ENCODE measurements around the gene DUSP22.
"Not testable (repeated sequence)": the region's sequence is repeated elsewhere in the genome, so short reads cannot be mapped to it uniquely, and the experiment has no call there.

DUSP22 gene

DNA sequence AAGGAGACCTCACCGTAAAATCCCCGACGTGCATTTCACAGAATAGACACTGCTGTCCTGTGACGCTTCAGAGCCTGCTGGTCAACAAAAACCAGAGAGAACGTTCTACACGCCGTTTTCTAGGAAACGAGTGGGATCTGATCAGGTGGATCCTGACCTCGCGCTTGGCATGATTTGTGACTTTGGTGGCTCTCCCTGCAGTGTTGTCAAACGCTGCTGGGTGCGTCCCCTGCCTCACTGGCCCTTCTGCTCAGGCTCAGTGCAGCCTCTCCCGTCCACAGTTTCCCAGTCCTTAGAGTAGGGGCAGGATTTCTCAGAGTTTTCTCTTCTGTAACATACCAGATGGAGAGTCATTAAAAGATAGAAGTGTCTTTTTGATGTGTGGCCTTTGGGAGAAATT, 71.6 kb downstream of the DUSP22 start:
- H3K27ac ChIP-seq (ENCODE audit: low read depth, low read length), result no peak overlapping the region
- peaks cover 71% of the 10 kb centered on the region for H3K9me3 ChIP-seq (ENCODE audit: control insufficient read depth, insufficient read depth, low read length)
- H3K9ac ChIP-seq (ENCODE audit: low read depth, low read length), result no peak overlapping the region
- no peaks in the 10 kb centered on the region for H3K4me1 ChIP-seq (ENCODE audit: control insufficient read depth, insufficient read depth, low read length)
- no peak overlapping the region for H3K4me3 ChIP-seq (ENCODE audit: low read depth, low read length)
- H3K36me3 ChIP-seq (ENCODE audit: control insufficient read depth, insufficient read depth, low read length), result no peaks in the 10 kb centered on the region
- H3K27me3 ChIP-seq (ENCODE audit: control insufficient read depth, insufficient read depth, low read length), result no peaks in the 10 kb centered on the region

GRCh38 chr6:364609-365540, 72.6 kb downstream of the DUSP22 start:
- Histone ChIP-seq H3K9ac (ENCODE audit: low read depth, low read length) (no peak overlapping the region), H3K9me3 (ENCODE audit: control insufficient read depth, insufficient read depth, low read length) (peaks cover 78% of the 10 kb centered on the region), H3K27ac (ENCODE audit: low read depth, low read length) (no peak overlapping the region), H3K4me1 (ENCODE audit: control insufficient read depth, insufficient read depth, low read length) (no peaks in the 10 kb centered on the region), H3K27me3 (ENCODE audit: control insufficient read depth, insufficient read depth, low read length) (no peaks in the 10 kb centered on the region), H3K4me3 (ENCODE audit: low read depth, low read length) (no peak overlapping the region), H3K36me3 (ENCODE audit: control insufficient read depth, insufficient read depth, low read length) (no peaks in the 10 kb centered on the region)

- Histone ChIP-seq H3K27me3 (ENCODE audit: control insufficient read depth, insufficient read depth, low read length) (no peaks in the 10 kb centered on the region), H3K36me3 (ENCODE audit: control insufficient read depth, insufficient read depth, low read length) (no peaks in the 10 kb centered on the region), H3K9ac (ENCODE audit: low read depth, low read length) (no peak overlapping the region), H3K4me3 (ENCODE audit: low read depth, low read length) (no peak overlapping the region), H3K27ac (ENCODE audit: low read depth, low read length) (no peak overlapping the region), H3K9me3 (ENCODE audit: control insufficient read depth, insufficient read depth, low read length) (peaks cover 83% of the 10 kb centered on the region), H3K4me1 (ENCODE audit: control insufficient read depth, insufficient read depth, low read length) (no peaks in the 10 kb centered on the region)
Observed at GRCh38 chr6:365835-366234, 73.5 kb downstream of the DUSP22 start.

- Histone ChIP-seq H3K27ac (ENCODE audit: low read depth, low read length) (no peak overlapping the region), H3K27me3 (ENCODE audit: control insufficient read depth, insufficient read depth, low read length) (no peaks in the 10 kb centered on the region), H3K4me1 (ENCODE audit: control insufficient read depth, insufficient read depth, low read length) (no peaks in the 10 kb centered on the region), H3K36me3 (ENCODE audit: control insufficient read depth, insufficient read depth, low read length) (no peaks in the 10 kb centered on the region), H3K9ac (ENCODE audit: low read depth, low read length) (no peak overlapping the region), H3K9me3 (ENCODE audit: control insufficient read depth, insufficient read depth, low read length) (peaks cover 78% of the 10 kb centered on the region), H3K4me3 (ENCODE audit: low read depth, low read length) (peak overlapping the region; percentile 10; the same call in 1 of the 2 replicates)
Observed at GRCh38 chr6:366389-367297, 74.4 kb downstream of the DUSP22 start.

DNA sequence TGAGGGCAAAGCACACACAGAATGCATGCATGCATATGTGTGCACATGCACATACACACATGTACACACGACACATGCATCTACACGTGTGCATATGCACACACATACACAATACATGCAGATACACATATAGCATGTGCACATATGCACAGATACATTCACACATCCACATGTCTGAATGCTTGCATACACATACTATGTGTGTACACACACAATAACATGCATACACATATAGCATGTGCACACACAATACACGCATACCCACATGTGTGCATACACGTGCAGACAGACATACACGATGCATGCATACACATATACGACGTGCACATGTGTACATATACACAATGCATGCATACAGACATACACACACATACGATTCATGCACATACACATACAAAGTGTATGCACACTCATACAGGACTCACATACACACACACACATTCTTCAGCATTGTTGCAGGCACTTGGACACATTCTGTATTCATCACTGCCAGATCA, 75.1 kb downstream of the DUSP22 start:
- Histone ChIP-seq H3K9ac (ENCODE audit: low read depth, low read length) (no peak overlapping the region), H3K27me3 (ENCODE audit: control insufficient read depth, insufficient read depth, low read length) (no peaks in the 10 kb centered on the region), H3K9me3 (ENCODE audit: control insufficient read depth, insufficient read depth, low read length) (peaks cover 74% of the 10 kb centered on the region), H3K4me3 (ENCODE audit: low read depth, low read length) (peak overlapping the region; percentile 10; the same call in 1 of the 2 replicates), H3K27ac (ENCODE audit: low read depth, low read length) (no peak overlapping the region), H3K4me1 (ENCODE audit: control insufficient read depth, insufficient read depth, low read length) (no peaks in the 10 kb centered on the region), H3K36me3 (ENCODE audit: control insufficient read depth, insufficient read depth, low read length) (no peaks in the 10 kb centered on the region)

DNA sequence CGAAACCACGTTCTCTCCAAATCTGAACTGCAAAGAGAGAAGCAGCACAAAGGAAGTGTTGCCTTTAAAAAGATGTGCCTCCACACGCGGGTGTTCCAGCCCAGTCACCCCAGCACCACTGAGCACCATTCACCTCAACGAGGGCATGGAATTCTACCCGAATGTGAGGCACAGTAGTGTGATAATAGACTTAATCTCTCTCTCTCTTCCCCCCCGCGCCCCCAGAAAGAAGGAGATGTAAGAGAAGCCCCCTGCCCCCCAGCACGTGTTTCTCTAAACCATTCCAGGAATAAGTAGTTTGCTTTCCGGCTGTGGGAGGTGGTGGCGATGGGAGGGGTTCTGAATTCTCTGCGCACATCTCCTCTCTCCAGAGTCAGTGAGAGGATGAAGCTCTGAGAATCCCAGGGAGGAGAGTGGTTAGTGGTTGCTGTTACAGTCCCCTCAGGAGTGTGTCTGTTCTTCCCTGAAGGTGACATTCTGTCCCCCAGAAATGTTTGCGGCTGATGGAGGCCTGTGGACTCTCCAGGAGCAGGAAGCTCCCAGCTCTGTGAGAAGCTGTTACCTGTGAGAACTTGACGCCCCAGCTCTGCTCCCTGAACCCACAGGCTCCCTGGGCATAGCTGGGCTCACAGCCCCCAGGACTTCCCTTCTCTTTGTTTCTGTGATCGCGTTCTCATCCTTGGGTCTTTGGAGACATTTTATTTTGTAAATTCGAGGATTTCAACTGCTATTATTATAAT, 75.8 kb downstream of the DUSP22 start:
- Histone ChIP-seq H3K4me1 (ENCODE audit: control insufficient read depth, insufficient read depth, low read length) (no peaks in the 10 kb centered on the region), H3K27ac (ENCODE audit: low read depth, low read length) (no peak overlapping the region), H3K9ac (ENCODE audit: low read depth, low read length) (no peak overlapping the region), H3K36me3 (ENCODE audit: control insufficient read depth, insufficient read depth, low read length) (no peaks in the 10 kb centered on the region), H3K4me3 (ENCODE audit: low read depth, low read length) (no peak overlapping the region), H3K27me3 (ENCODE audit: control insufficient read depth, insufficient read depth, low read length) (no peaks in the 10 kb centered on the region), H3K9me3 (ENCODE audit: control insufficient read depth, insufficient read depth, low read length) (peaks cover 74% of the 10 kb centered on the region)

DNA sequence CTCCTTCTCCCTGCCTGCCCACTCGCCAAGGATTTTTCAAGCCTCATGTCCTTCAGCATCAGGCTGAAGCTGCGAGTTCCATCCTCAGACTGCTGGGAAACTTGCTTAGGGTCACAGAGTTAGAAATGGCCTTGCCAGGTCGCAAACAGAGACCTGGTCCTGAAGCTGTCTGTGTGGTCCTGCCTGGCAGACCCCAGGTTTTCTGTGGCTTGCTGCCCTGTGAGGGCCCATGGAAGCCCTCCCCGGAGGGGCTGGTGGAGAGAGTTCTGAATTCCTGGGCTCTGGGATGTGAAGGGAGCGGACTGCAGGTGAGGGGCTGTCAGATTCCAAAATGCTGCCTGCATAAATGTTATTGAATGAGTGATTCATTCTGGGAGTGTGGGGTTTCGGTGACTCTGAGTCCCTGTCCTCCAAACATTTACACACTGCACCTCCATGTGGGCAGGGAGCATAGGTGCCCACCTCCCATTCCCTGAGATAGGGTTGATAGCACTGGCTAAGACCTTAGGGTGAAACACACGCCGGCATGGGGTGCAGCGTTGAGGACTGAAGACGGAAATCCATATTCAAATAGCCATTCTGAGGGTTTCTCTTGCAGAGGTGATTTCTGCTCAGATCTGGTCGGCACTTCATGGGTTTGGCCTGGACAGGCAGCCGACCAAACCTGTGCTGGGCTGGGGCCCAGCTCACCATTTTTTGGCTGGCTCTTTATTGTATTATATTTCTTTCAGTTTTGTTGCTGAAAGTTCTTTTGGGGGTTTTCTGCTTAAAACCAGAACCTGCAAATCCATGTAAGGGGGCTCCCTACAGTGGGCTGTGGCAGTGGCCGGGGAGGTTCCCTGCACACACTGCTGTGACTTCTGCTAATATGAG, 77.5 kb downstream of the DUSP22 start:
- Histone ChIP-seq H3K9me3 (ENCODE audit: control insufficient read depth, insufficient read depth, low read length) (peaks cover 72% of the 10 kb centered on the region), H3K9ac (ENCODE audit: low read depth, low read length) (no peak overlapping the region), H3K27ac (ENCODE audit: low read depth, low read length) (no peak overlapping the region), H3K36me3 (ENCODE audit: control insufficient read depth, insufficient read depth, low read length) (no peaks in the 10 kb centered on the region), H3K4me3 (ENCODE audit: low read depth, low read length) (no peak overlapping the region), H3K27me3 (ENCODE audit: control insufficient read depth, insufficient read depth, low read length) (no peaks in the 10 kb centered on the region), H3K4me1 (ENCODE audit: control insufficient read depth, insufficient read depth, low read length) (0 out of 2 replicates have a peak, but pooled peaks cover 3% of the 10 kb centered on the region)

DNA sequence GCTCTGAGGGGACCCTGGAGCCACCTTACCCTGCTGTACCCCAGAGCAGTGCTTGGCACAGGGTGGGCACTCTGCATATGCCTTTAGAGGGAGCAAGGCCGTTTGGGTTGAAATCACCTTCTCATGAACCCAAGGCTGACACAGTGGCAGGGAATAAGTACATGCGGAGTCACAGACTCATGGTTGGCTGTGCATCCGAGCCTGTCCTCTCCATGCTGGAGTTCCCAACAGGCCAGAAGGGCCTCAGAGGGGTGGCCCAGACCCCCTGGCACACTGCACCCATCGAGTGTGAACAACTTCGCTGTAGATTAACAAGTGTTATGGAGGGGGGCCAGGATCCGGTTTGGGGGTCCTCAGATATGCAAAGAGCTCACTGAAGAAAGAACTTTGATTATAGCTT, 78.3 kb downstream of the DUSP22 start:
- Histone ChIP-seq H3K27me3 (ENCODE audit: control insufficient read depth, insufficient read depth, low read length) (no peaks in the 10 kb centered on the region), H3K9me3 (ENCODE audit: control insufficient read depth, insufficient read depth, low read length) (peaks cover 73% of the 10 kb centered on the region), H3K4me1 (ENCODE audit: control insufficient read depth, insufficient read depth, low read length) (0 out of 2 replicates have a peak, but pooled peaks cover 3% of the 10 kb centered on the region), H3K4me3 (ENCODE audit: low read depth, low read length) (no peak overlapping the region), H3K36me3 (ENCODE audit: control insufficient read depth, insufficient read depth, low read length) (no peaks in the 10 kb centered on the region), H3K27ac (ENCODE audit: low read depth, low read length) (no peak overlapping the region), H3K9ac (ENCODE audit: low read depth, low read length) (no peak overlapping the region)

DNA sequence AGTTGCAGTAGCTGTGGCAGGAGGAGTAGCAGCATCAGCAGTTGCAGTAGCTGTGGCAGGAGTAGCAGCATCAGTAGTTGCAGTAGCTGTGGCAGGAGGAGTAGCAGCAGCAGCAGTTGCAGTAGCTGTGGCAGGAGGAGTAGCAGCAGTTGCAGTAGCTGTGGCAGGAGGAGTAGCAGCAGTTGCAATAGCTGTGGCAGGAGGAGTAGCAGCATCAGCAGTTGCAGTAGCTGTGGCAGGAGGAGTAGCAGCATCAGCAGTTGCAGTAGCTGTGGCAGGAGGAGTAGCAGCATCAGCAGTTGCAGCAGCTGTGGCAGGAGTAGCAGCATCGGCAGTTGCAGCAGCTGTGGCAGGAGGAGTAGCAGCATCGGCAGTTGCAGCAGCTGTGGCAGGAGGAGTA, 79.6 kb downstream of the DUSP22 start:
- not testable (repeated sequence) for H3K27me3 ChIP-seq (ENCODE audit: control insufficient read depth, insufficient read depth, low read length); H3K27ac ChIP-seq (ENCODE audit: low read depth, low read length); H3K36me3 ChIP-seq (ENCODE audit: control insufficient read depth, insufficient read depth, low read length)

More for the DNA sequence above, 79.6 kb downstream of the DUSP22 start:
- peaks cover 66% of the 10 kb centered on the region for H3K9me3 ChIP-seq (ENCODE audit: control insufficient read depth, insufficient read depth, low read length)
- not testable (repeated sequence) for H3K4me3 ChIP-seq (ENCODE audit: low read depth, low read length); H3K4me1 ChIP-seq (ENCODE audit: control insufficient read depth, insufficient read depth, low read length); H3K9ac ChIP-seq (ENCODE audit: low read depth, low read length)

Measured in HUES48 (cell line).